Loucy (cell line): Measurements from ENCODE around the gene COQ5.

ENCODE experiments used
- CTCF ChIP-seq: fragments of 200-600 bp; sonication (generic); conservative IDR thresholded peaks from 2 replicates; pipeline ENCODE4 v1.5.1; 2014; ENCODE audit warnings: mild to moderate bottlenecking, antibody characterized with exemption, low read length
- EZH2phosphoT487 ChIP-seq: fragments of 200-600 bp; IDR thresholded peaks from 2 replicates; pipeline ENCODE4 v1.6.1; 2018; ENCODE audit warnings: antibody characterized with exemption, mild to moderate bottlenecking, moderate library complexity, borderline replicate concordance

GRCh38 chr12:120466560-120467315 is 62.2 kb downstream of the COQ5 start:
- TF ChIP-seq CTCF (peak; percentile 72), EZH2phosphoT487 (no peak)
